Activated CD4-positive, alpha-beta memory T cell treated with anti-CD3 and anti-CD28 coated beads, Interleukin-2, amount 10 ng/mL, durations not matched to agents 7 days and 5 days (primary cell): ENCODE data around the gene HCRTR2. TPM values are rescaled to one million over a fixed set of nuclear protein-coding genes. Genes with fewer than 3 reads are reported as not detected.
"Not testable (repeated sequence)": the region's sequence is repeated elsewhere in the genome, so short reads cannot be mapped to it uniquely, and the experiment has no call there.

ENCODE experiments used
- CTCF ChIA-PET: fragments of 350-600 bp; sonication (Branson Sonifier 250); formaldehyde crosslinking; loops from one replicate; lab custom pipeline; 2021; ENCODE audit warnings: antibody characterized with exemption, inconsistent platforms; lab: Charles Lee
- POLR2A ChIA-PET: fragments of 350-600 bp; sonication (Branson Sonifier 250); formaldehyde crosslinking; loops from one replicate; lab custom pipeline; 2021; ENCODE audit warnings: antibody characterized with exemption; lab: Charles Lee
- DNase-seq: peaks from one replicate; pipeline ENCODE4 v3.0.0-alpha.2; 2020
- H3K27ac Mint-ChIP-seq: one replicate; pipeline ENCODE4 v1.8.0; 2021; ENCODE audit warnings: mild to moderate bottlenecking, mixed read lengths
- H3K27me3 Mint-ChIP-seq: one replicate; pipeline ENCODE4 v1.8.0; 2021; ENCODE audit warnings: mixed read lengths
- H3K36me3 Mint-ChIP-seq: one replicate; pipeline ENCODE4 v1.8.0; 2021; ENCODE audit warnings: low read depth, mixed read lengths
- H3K4me1 Mint-ChIP-seq: one replicate; pipeline ENCODE4 v1.8.0; 2021; ENCODE audit warnings: mixed read lengths
- H3K4me3 Mint-ChIP-seq: one replicate; pipeline ENCODE4 v1.8.0; 2021; ENCODE audit warnings: mild to moderate bottlenecking, mixed read lengths
- H3K9me3 Mint-ChIP-seq: one replicate; pipeline ENCODE4 v1.8.0; 2021; ENCODE audit warnings: mixed read lengths
- total RNA-seq, 2 experiments: library from RNA; stranded (reverse); gene quantifications; one replicate each; pipeline ENCODE4 v1.2.3, GENCODE V29; 2021

Gene HCRTR2
- total RNA-seq, 2 experiments from 2014 or later: not detected

GRCh38 chr6:55182016-55182650 lies 7.8 kb downstream of the HCRTR2 start:
- H3K27me3 Mint-ChIP-seq: no peaks in the 10 kb centered on the region
- no peaks in the 10 kb centered on the region for H3K4me1 Mint-ChIP-seq
- CTCF ChIA-PET: no interaction called here
- no peak overlapping the region for H3K27ac Mint-ChIP-seq
- H3K36me3 Mint-ChIP-seq: no peaks in the 10 kb centered on the region
- DNase-seq: no peak
- no peaks in the 10 kb centered on the region for H3K9me3 Mint-ChIP-seq
- POLR2A ChIA-PET: no interaction called here
- H3K4me3 Mint-ChIP-seq: no peak overlapping the region

GRCh38 chr6:55184782-55185530 lies 10.6 kb downstream of the HCRTR2 start:
- H3K27ac Mint-ChIP-seq: no peak overlapping the region
- CTCF ChIA-PET: no interaction called here

GRCh38 chr6:55198715-55199114 lies 24.4 kb downstream of the HCRTR2 start:
- POLR2A ChIA-PET: no interaction called here
- CTCF ChIA-PET: no interaction called here
- Mint-ChIP-seq H3K27ac (no peak overlapping the region), H3K27me3 (no peaks in the 10 kb centered on the region), H3K36me3 (no peaks in the 10 kb centered on the region), H3K4me3 (no peak overlapping the region), H3K9me3 (peaks cover 3% of the 10 kb centered on the region), H3K4me1 (no peaks in the 10 kb centered on the region)
- DNase-seq: no peak

More at GRCh38 chr6:55184782-55185530, 10.6 kb downstream of the HCRTR2 start:
- POLR2A ChIA-PET: no interaction called here
- no peaks in the 10 kb centered on the region for H3K36me3 Mint-ChIP-seq
- DNase-seq: no peak
- peaks cover 5% of the 10 kb centered on the region for H3K9me3 Mint-ChIP-seq
- no peak overlapping the region for H3K4me3 Mint-ChIP-seq
- H3K4me1 Mint-ChIP-seq: no peaks in the 10 kb centered on the region
- no peaks in the 10 kb centered on the region for H3K27me3 Mint-ChIP-seq

GRCh38 chr6:55199239-55199638 lies 24.9 kb downstream of the HCRTR2 start:
- no peak overlapping the region for H3K4me3 Mint-ChIP-seq
- POLR2A ChIA-PET: no interaction called here
- CTCF ChIA-PET: no interaction called here
- peaks cover 3% of the 10 kb centered on the region for H3K9me3 Mint-ChIP-seq
- no peak overlapping the region for H3K27ac Mint-ChIP-seq
- no peak for DNase-seq
- H3K4me1 Mint-ChIP-seq: no peaks in the 10 kb centered on the region
- H3K27me3 Mint-ChIP-seq: no peaks in the 10 kb centered on the region
- no peaks in the 10 kb centered on the region for H3K36me3 Mint-ChIP-seq

GRCh38 chr6:55208478-55209458 lies 34.5 kb downstream of the HCRTR2 start:
- H3K27me3 Mint-ChIP-seq: no peaks in the 10 kb centered on the region
- no peaks in the 10 kb centered on the region for H3K36me3 Mint-ChIP-seq
- H3K27ac Mint-ChIP-seq: no peak overlapping the region
- DNase-seq: no peak
- no peaks in the 10 kb centered on the region for H3K4me1 Mint-ChIP-seq
- H3K9me3 Mint-ChIP-seq: peaks cover 10% of the 10 kb centered on the region
- ChIA-PET POLR2A (no interaction called here), CTCF (no interaction called here)
- H3K4me3 Mint-ChIP-seq: no peak overlapping the region

GRCh38 chr6:55210952-55211351 lies 36.6 kb downstream of the HCRTR2 start:
- CTCF ChIA-PET: no interaction called here

GRCh38 chr6:55212156-55212555 lies 37.8 kb downstream of the HCRTR2 start:
- no peak for DNase-seq
- Mint-ChIP-seq H3K36me3 (no peaks in the 10 kb centered on the region), H3K4me3 (no peak overlapping the region), H3K9me3 (peaks cover 13% of the 10 kb centered on the region), H3K27ac (no peak overlapping the region), H3K27me3 (no peaks in the 10 kb centered on the region), H3K4me1 (no peaks in the 10 kb centered on the region)
- CTCF ChIA-PET: no interaction called here
- POLR2A ChIA-PET: no interaction called here

More at GRCh38 chr6:55210952-55211351, 36.6 kb downstream of the HCRTR2 start:
- H3K9me3 Mint-ChIP-seq: peaks cover 10% of the 10 kb centered on the region
- H3K36me3 Mint-ChIP-seq: no peaks in the 10 kb centered on the region
- no peak overlapping the region for H3K4me3 Mint-ChIP-seq
- DNase-seq: no peak
- no peak overlapping the region for H3K27ac Mint-ChIP-seq
- H3K4me1 Mint-ChIP-seq: no peaks in the 10 kb centered on the region
- POLR2A ChIA-PET: no interaction called here
- no peaks in the 10 kb centered on the region for H3K27me3 Mint-ChIP-seq

GRCh38 chr6:55220961-55221360 lies 46.6 kb downstream of the HCRTR2 start:
- no peaks in the 10 kb centered on the region for H3K36me3 Mint-ChIP-seq
- H3K9me3 Mint-ChIP-seq: peaks cover 3% of the 10 kb centered on the region
- H3K27ac Mint-ChIP-seq: no peak overlapping the region
- H3K4me1 Mint-ChIP-seq: no peaks in the 10 kb centered on the region
- ChIA-PET POLR2A (interaction anchor here (0.7 kb wide), 1 partner anchor 223 kb away, joined by 3 read pairs; no protein-coding TSS in a partner anchor), CTCF (no interaction called here)
- no peaks in the 10 kb centered on the region for H3K27me3 Mint-ChIP-seq
- H3K4me3 Mint-ChIP-seq: no peak overlapping the region
- no peak for DNase-seq

GRCh38 chr6:55227862-55228261 lies 53.5 kb downstream of the HCRTR2 start:
- ChIA-PET POLR2A (no interaction called here), CTCF (no interaction called here)
- no peak for DNase-seq
- Mint-ChIP-seq H3K27me3 (no peaks in the 10 kb centered on the region), H3K4me1 (no peaks in the 10 kb centered on the region), H3K36me3 (no peaks in the 10 kb centered on the region), H3K27ac (no peak overlapping the region), H3K9me3 (no peaks in the 10 kb centered on the region), H3K4me3 (no peak overlapping the region)

GRCh38 chr6:55239099-55239498 lies 64.8 kb downstream of the HCRTR2 start:
- no peak for DNase-seq
- Mint-ChIP-seq H3K36me3 (no peaks in the 10 kb centered on the region), H3K9me3 (peaks cover 6% of the 10 kb centered on the region), H3K4me3 (no peak overlapping the region), H3K4me1 (no peaks in the 10 kb centered on the region), H3K27ac (no peak overlapping the region), H3K27me3 (no peaks in the 10 kb centered on the region)
- CTCF ChIA-PET: no interaction called here
- POLR2A ChIA-PET: no interaction called here

GRCh38 chr6:55240975-55241605 lies 66.8 kb downstream of the HCRTR2 start:
- not testable (repeated sequence) for H3K9me3 Mint-ChIP-seq, H3K36me3 Mint-ChIP-seq, H3K27ac Mint-ChIP-seq

GRCh38 chr6:55250400-55250799 lies 76.1 kb downstream of the HCRTR2 start:
- H3K4me1 Mint-ChIP-seq: no peaks in the 10 kb centered on the region
- no peak overlapping the region for H3K27ac Mint-ChIP-seq
- H3K9me3 Mint-ChIP-seq: peaks cover 3% of the 10 kb centered on the region
- no peak for DNase-seq
- CTCF ChIA-PET: no interaction called here
- H3K4me3 Mint-ChIP-seq: no peak overlapping the region
- no peaks in the 10 kb centered on the region for H3K36me3 Mint-ChIP-seq
- no peaks in the 10 kb centered on the region for H3K27me3 Mint-ChIP-seq
- POLR2A ChIA-PET: no interaction called here

More at GRCh38 chr6:55240975-55241605, 66.8 kb downstream of the HCRTR2 start:
- CTCF ChIA-PET, H3K27me3 Mint-ChIP-seq, H3K4me1 Mint-ChIP-seq, H3K4me3 Mint-ChIP-seq, POLR2A ChIA-PET, DNase-seq: not testable (repeated sequence)
